ENCODE data around the gene HEATR9. TPM values are rescaled to one million over a fixed set of nuclear protein-coding genes. Genes with fewer than 3 reads are reported as not detected.

The HEATR9 gene
- total RNA-seq, 1 donor from 2014 or later, result not detected

- DNase-seq (ENCODE audit: low spot score, unreplicated experiment), result no peak
- no peak within 1 kb of the TSS for H3K4me3 Mint-ChIP-seq (ENCODE audit: low read depth)
- peaks cover 2% of the 10 kb centered on the region for H3K4me1 Mint-ChIP-seq (ENCODE audit: low read depth)
- H3K27ac Mint-ChIP-seq, result peak within 1 kb of the TSS; percentile 83
- TF ChIP-seq CTCF (IDR thresholded peaks at IDR 0.05; ENCODE audit: unreplicated experiment), result no peak
- no peaks in the 10 kb centered on the region for H3K36me3 Mint-ChIP-seq (ENCODE audit: insufficient read depth)
- H3K27me3 Mint-ChIP-seq, result peaks cover 3% of the 10 kb centered on the region
- H3K9me3 Mint-ChIP-seq (ENCODE audit: low read depth), result no peaks in the 10 kb centered on the region
Measured at GRCh38 chr17:35879773-35880654, 11.3 kb upstream of the HEATR9 start, which contains the start of gene CCL5. CCL5 (minus strand) TSS chr17:35880360.

GRCh38 chr17:35878361-35878760, 9.7 kb upstream of the HEATR9 start:
- no peak for TF ChIP-seq CTCF (IDR thresholded peaks at IDR 0.05; ENCODE audit: unreplicated experiment)
- no peak overlapping the region for H3K27ac Mint-ChIP-seq
- no peaks in the 10 kb centered on the region for H3K36me3 Mint-ChIP-seq (ENCODE audit: insufficient read depth)
- H3K4me1 Mint-ChIP-seq (ENCODE audit: low read depth), result peaks cover 9% of the 10 kb centered on the region
- peaks cover 3% of the 10 kb centered on the region for H3K27me3 Mint-ChIP-seq
- H3K9me3 Mint-ChIP-seq (ENCODE audit: low read depth), result no peaks in the 10 kb centered on the region
- no peak for DNase-seq (ENCODE audit: low spot score, unreplicated experiment)
- H3K4me3 Mint-ChIP-seq (ENCODE audit: low read depth), result no peak overlapping the region

GRCh38 chr17:35877345-35878029, 8.8 kb upstream of the HEATR9 start:
- no peak for DNase-seq (ENCODE audit: low spot score, unreplicated experiment)
- peaks cover 3% of the 10 kb centered on the region for H3K27me3 Mint-ChIP-seq
- no peak overlapping the region for H3K4me3 Mint-ChIP-seq (ENCODE audit: low read depth)
- no peak overlapping the region for H3K27ac Mint-ChIP-seq
- TF ChIP-seq CTCF (IDR thresholded peaks at IDR 0.05; ENCODE audit: unreplicated experiment), result no peak
- H3K9me3 Mint-ChIP-seq (ENCODE audit: low read depth), result no peaks in the 10 kb centered on the region
- H3K4me1 Mint-ChIP-seq (ENCODE audit: low read depth), result peaks cover 10% of the 10 kb centered on the region
- no peaks in the 10 kb centered on the region for H3K36me3 Mint-ChIP-seq (ENCODE audit: insufficient read depth)

GRCh38 chr17:35876534-35876933, 7.8 kb upstream of the HEATR9 start:
- H3K4me1 Mint-ChIP-seq (ENCODE audit: low read depth), result peaks cover 10% of the 10 kb centered on the region
- no peaks in the 10 kb centered on the region for H3K9me3 Mint-ChIP-seq (ENCODE audit: low read depth)
- no peak overlapping the region for H3K4me3 Mint-ChIP-seq (ENCODE audit: low read depth)
- H3K36me3 Mint-ChIP-seq (ENCODE audit: insufficient read depth), result no peaks in the 10 kb centered on the region
- no peak for DNase-seq (ENCODE audit: low spot score, unreplicated experiment)
- peaks cover 3% of the 10 kb centered on the region for H3K27me3 Mint-ChIP-seq
- H3K27ac Mint-ChIP-seq, result no peak overlapping the region
- no peak for TF ChIP-seq CTCF (IDR thresholded peaks at IDR 0.05; ENCODE audit: unreplicated experiment)

- no peak for DNase-seq (ENCODE audit: low spot score, unreplicated experiment)
- Mint-ChIP-seq H3K4me1 (ENCODE audit: low read depth) (peaks cover 10% of the 10 kb centered on the region), H3K27me3 (peaks cover 3% of the 10 kb centered on the region), H3K36me3 (ENCODE audit: insufficient read depth) (no peaks in the 10 kb centered on the region), H3K4me3 (ENCODE audit: low read depth) (no peak overlapping the region), H3K9me3 (ENCODE audit: low read depth) (no peaks in the 10 kb centered on the region), H3K27ac (no peak overlapping the region)
- no peak for TF ChIP-seq CTCF (IDR thresholded peaks at IDR 0.05; ENCODE audit: unreplicated experiment)
Measured at GRCh38 chr17:35875800-35876139, 7.1 kb upstream of the HEATR9 start.
